Inflammatory macrophage (primary cell): ENCODE data around the gene TMEM271.

Experiments used
- DNase-seq, 2 donors: peaks; one replicate each; pipeline ENCODE4 v3.0.0-alpha.2; 2020 to 2022
- total RNA-seq, 18 experiments: gene quantifications; one replicate each; lab custom pipeline; 2026; ENCODE audit warnings: mixed read lengths in 6 of 18, inconsistent platforms in 2 of 18; lab: John Stamatoyannopoulos, UW

The TMEM271 gene, protein sequence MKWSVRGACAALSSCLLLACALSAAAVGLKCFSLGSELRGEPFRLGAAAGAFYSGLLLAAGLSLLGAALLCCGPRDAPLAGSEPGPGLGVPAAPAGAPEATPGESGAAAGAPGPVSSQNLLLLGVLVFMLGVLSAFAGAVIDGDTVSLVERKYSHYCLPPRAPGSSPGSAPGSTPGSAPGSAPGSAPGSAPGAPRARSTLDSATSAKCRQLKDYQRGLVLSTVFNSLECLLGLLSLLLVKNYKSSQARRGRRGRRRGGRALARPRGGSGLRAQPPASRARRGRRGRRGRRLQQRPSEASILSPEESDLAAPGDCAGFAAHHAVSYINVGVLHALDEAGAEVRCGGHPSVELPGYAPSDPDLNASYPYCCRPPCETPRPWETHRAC
- total RNA-seq: 0 to 0.03 (median 0) reads per million in 18 experiments

DNA sequence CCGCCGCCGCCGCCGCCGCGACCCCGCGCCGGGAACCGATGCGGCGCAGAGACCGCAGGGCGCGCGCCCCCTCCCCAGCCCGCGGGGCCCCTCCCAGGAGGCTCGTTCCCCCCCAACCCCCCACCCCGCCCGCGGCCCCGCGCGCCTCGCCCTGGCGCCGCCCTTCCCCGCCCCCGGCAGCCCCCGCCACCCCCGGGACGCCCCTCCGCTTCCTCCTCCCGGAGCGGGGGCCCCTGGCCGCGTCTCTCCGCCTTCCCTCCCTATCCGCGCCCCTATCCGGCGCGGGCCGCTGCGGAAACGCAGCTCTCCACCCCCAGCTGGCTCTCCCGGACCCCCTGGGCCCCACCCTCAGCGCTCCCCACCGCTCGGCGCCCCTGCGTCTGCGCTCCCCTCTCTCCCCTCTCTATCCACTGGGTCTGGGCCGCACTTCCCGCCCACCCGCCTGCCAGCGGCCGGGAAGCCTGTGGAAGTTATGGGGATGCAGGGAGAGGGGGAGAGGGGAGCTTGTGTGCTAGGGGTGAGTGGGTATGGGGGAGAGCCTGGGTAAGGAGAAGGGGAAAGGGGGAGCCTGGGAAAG is at the start of gene TMEM271:
TSS of gene TMEM271 (minus strand) at position 51 of the 577 bp plus-strand sequence. CDS start 233 bp downstream, outside the sequence.
- no peak for DNase-seq

DNA sequence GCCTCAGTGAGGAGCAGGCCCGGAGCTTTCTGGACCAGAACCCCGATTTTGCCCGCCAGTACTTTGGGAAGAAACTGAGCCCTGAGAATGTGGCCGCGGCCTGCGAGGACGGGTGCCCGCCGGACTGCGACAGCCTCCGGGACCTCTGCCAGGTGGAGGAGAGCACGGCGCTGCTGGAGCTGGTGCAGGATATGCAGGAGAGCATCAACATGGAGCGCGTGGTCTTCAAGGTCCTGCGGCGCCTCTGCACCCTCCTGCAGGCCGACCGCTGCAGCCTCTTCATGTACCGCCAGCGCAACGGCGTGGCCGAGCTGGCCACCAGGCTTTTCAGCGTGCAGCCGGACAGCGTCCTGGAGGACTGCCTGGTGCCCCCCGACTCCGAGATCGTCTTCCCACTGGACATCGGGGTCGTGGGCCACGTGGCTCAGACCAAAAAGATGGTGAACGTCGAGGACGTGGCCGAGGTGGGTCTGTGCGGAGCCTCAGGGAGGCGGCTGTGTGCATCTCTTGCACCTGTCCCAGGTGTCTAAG is 49.6 kb upstream of the TMEM271 start:
- DNase-seq: no peak

- DNase-seq: no peak
Observed at GRCh38 chr4:624705-625590, 48.9 kb upstream of the TMEM271 start, which contains the start of gene PDE6B. PDE6B (plus strand) TSS chr4:625573; CDS start chr4:625627, 54 bp downstream.

DNA sequence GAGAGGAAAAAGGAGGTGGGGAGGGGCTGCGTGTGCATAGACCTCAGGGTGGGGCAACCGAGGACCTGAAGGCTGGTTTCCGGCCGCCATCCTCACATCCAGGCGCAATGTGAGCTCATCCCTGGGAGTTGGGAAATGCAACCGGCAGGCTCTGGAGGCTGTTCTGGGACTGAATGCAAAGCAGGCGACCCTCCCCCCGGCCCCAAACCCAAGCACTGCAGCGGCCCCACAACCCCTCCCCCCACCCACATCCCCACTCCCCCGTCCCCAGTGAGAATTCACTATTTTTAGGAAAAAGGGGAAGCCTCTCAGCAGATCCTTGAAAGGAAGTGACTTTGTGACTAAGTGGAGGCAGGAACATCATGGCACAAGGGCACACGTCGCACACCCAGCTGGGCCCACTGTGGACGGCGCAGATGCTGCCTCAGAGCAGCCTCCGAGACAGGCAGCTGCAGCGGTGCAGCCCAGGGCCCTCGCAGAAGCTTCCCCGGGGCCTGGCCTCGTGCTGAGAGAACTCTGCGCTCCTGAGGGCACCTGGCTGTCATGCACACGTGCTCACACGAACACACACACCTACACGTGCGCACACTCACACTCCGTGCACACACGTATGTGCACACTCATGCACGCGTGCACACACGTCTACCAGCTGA is 47.9 kb upstream of the TMEM271 start:
- DNase-seq: peak; percentile 45 to 67

- no peak for DNase-seq
Observed at GRCh38 chr4:622996-623913, 47.2 kb upstream of the TMEM271 start.

DNA sequence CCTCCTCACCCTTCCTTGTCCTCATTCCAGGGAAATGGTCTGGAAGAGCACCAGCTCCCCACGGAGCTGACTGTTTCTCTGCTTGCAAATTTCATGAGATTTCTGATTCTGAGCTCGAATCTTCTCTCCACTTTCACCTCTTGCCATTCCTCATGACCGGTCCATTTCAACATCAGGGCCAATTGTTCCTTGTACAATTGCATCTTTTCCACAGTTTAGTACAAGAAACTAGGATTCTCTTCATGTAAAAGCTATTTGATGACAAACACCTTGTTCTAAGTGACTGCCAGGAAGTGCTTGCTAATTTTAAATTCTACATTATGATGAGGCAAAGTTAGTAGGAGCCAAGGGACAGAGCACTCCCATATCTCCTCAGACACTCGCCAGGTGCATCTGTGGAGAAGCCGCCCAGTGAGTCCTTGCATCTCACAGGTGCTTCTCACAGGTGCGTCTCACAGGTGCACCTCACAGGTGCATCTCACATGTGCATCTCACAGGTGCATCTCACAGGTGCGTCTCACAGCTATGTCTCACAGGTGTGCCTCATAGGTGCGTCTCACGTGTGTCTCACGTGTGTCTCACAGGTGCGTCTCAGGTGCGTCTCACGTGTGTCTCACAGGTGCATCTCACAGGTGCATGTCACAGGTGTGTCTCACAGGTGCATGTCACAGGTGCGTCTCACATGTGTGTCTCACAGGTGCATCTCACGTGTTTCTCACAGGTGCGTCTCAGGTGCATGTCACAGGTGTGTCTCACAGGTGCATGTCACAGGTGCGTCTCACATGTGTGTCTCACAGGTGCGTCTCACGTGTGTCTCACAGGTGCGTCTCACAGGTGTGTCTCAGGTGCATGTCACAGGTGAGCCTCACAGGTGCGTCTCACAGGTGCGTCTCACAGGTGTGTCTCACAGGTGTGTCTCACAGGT is 46.2 kb upstream of the TMEM271 start:
- peak; percentile 13 to 21 for DNase-seq

DNA sequence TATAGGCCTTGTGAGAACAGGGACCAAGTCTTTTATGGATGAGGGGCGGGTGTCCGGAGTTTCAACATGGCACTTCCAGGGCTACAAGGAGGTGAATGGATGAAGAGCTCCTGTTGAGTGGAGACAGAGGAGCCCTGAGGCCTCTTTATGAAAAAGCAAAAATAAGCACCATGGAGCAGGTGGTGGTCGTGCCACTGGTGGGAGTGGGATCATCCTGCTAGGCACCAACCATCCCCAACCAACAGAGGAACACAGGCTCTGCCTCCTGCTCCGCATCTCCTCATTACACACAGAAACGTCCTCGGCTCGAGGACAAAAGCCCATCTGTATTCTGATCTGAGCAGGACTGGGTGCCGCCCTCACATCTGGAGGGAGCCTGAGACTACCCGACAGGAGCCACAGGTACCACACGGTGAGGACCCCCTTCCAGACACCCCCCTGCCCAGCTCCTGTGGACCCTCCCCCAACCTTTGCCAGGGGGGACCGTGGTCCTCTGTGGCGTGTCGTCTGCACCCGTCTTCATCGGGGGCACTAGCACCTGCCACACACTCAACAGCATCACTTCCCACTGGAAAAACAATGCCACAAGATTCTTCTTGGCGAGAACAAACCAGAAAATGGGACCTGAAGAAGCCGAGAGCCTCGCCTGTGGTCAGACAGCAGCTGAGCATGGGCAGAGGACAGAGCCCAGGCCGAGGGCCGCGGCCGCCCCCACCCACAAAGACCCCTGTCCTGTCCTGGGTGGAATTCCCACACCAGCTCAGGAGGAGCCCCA is 45.4 kb upstream of the TMEM271 start:
- DNase-seq: no peak

DNA sequence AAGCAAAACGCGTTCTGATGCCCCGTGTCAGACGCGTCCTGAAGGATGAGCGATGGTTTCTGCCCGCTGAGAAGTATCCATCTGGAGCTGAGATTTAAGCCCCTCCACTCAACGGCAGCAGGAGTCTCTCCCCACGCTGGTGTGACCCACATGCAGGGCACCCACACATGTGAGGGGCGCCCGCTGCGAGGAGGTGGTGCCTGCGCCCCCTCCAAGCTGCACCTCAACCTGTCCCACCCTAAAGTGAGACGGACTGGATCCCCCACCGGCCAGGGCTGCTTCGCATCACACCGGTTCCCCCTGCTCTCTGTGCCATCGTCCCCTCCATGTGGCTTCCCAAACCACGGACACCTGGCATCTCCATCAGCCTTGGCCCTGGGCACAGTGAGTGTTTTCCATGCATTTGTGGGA is 44.8 kb upstream of the TMEM271 start:
- no peak for DNase-seq

GRCh38 chr4:620201-620600 is 44.1 kb upstream of the TMEM271 start:
- no peak for DNase-seq

DNA sequence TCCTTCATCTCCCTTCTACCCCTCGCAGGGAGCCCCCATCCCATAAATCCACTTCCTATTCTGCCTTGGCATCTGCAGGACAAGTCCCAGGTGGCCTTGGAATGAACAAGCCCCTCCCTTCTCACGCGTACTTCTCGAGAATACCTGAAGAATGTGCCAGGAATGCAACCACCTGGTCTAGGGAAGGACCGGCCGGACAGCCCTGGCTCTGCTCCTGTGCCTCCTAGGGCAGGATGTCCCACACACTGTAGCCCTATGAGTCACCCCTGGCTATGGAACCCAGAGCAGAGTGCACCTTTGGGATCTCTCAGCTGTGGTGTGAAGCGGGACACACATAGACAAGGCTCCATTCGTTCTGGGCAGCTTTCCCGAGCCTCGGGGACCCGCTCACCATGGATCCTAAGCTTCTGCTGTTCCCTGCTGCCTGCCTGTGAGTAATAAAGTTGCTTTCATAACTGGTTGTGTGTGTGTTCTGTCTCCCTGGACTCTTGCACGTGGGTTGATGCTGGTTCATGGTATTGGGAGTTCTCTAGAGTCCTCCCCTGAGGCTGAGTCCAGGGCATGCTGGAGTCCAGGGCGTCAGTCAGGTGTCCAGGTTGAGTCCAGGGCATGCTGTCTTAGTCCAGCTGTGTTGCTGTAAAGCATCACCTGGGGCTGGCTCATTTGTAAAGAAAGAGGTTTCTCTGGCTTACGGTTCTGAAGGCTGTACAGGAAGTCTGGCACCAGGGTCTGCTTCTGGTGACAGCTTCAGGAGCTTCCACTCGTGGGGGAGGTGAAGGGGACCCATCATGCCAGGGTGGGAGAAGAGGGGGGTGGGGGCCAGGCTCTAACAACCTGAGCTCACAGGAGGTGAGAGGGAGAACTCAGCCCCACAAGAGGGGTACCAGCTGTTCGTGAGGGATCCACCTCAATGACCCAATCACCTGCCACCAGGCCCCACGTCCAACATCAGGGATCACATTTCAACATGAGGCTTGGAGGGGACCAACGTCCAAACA is 41.8 kb upstream of the TMEM271 start:
- DNase-seq: no peak

DNA sequence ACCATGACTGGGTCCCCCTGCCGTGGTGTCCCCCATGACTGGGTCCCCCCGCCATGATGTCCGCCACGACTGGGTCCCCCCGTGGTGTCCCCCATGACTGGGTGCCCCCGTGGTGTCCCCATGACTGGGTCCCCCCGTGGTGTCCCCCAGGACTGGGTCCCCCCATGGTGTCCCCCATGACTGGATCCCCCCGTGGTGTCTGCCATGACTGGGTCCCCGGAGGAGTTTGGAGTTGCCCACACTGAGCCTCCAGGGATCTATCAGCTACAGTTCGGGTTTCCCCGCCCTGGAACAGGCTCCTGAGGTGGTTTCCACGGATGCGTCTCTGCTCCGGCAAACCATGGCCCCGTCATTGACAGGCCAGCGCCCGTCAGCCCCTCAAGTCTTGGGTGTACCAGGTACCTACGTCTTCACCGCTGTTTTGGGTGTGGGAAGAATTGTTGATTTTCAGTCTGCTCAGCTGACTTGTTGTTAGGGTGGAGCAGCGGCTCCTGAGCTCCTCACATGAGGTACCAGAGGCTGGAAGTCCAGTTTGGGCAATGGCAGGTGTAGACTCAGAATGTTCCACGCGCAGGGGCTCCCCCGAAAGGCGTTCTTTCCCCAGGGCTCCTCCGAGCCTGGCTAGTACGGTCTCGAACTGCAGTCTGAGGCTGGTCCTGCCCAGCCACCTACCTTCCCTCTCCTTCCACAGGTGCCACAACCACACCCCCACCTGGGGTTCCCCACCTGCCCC is 41.0 kb upstream of the TMEM271 start:
- DNase-seq: no peak

GRCh38 chr4:616091-616490 is 40.0 kb upstream of the TMEM271 start:
- no peak for DNase-seq

- no peak for DNase-seq
Observed at GRCh38 chr4:613126-613525, 37.0 kb upstream of the TMEM271 start.

- DNase-seq: no peak
Observed at GRCh38 chr4:612749-613125, 36.6 kb upstream of the TMEM271 start.

DNA sequence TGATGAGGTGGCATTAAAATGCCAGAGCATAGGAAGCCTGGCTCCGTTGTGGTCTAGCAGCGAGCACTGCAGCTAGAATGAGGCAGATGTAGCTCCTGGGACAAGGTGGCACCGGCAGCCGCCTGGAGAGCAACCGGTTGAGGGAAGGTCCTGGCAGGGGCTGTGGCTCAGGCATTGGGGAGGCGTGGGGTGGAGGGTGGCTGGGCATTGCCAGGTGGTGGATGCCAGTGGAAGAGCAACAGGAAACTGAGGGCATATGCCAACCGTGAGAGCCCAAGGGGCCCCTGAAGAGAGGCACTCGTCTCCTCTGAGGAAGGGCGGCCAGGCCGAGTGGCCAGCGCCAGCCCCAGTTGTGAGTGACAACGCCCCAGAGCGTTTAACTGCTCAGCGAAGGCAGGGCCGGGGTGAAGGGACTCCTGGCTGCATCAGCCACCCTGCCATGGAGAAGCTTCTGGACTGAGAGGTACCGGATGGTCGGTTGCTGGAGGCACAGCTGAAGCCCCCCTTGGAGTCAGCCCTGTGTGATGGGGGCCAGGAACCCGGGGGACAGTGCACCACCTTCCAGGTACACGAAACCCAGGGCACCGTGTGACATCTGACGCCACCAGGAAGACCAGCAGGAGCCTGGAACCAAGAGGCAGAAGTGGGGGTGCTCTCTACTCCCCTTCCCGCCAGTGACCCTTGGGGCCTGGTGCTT is 36.1 kb upstream of the TMEM271 start:
- no peak for DNase-seq
